TTC549 (cell line): ENCODE data around the gene MTG1.
"Not testable (repeated sequence)": the region's sequence is repeated elsewhere in the genome, so short reads cannot be mapped to it uniquely, and the experiment has no call there.

Experiments
- FAIRE-seq: peaks from 2 replicates; lab custom pipeline; 2012; peaks lifted over from hg19 to GRCh38; lab: Jason Lieb, UNC

MTG1 gene

GRCh38 chr10:133378251-133379096, 15.5 kb upstream of the MTG1 start:
- FAIRE-seq: no peak

GRCh38 chr10:133379152-133379800, 14.7 kb upstream of the MTG1 start, which contains the start of gene PAOX:
TSS of gene PAOX (plus strand) at chr10:133379262. CDS start at chr10:133379317, 55 bp downstream.
- no peak for FAIRE-seq

DNA sequence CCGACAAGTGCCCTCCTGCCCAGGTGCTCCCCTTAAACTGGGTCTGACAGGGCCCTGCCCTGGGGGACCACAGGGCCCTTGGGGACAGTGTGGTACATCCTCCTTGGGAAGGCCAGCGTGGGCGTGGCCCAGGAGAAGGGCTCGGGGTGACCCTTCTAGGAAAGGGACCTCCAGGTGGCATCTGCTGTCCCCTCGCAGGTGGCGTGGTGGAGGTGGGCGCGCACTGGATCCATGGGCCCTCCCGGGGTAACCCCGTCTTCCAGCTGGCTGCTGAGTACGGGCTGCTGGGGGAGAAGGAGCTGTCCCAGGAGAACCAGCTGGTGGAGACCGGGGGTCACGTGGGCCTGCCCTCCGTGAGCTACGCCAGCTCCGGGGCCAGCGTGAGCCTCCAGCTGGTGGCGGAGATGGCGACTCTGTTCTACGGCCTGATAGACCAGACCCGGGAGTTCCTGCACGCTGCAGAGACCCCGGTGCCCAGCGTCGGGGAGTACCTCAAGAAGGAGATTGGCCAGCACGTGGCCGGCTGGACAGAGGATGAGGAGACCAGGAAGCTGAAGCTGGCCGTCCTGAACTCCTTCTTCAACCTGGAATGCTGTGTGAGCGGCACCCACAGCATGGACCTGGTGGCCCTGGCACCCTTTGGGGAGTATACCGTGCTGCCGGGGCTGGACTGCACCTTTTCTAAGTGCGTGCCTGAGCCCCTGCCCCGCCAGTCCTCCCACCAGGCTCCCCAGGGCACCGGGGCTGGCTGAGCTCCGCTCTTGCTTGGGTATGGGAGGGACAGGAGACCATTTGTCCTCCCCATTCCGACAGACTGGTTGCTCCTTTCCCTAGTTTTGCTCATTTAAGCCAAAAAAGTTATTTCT, 13.9 kb upstream of the MTG1 start:
- no peak for FAIRE-seq

DNA sequence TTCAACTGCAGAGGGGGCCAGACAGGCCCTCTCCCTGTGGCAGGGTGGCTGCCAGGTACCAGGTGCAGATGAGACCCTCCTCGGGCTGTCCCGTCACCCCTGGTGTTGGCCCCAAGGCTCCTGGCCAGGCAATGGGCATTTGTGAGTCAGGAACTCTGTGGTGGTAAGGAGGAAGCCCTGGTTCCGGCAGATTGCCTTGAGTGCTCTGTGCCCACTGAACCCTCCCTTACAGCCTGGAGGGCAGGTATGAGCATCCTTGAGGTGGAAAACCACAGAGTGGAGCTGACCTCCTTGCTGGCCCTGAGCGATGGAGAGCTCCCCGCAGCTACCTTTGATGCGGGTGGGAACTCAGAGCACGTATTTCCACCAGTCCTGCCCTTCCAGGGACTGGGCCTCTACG, 12.9 kb upstream of the MTG1 start:
- FAIRE-seq: no peak

DNA sequence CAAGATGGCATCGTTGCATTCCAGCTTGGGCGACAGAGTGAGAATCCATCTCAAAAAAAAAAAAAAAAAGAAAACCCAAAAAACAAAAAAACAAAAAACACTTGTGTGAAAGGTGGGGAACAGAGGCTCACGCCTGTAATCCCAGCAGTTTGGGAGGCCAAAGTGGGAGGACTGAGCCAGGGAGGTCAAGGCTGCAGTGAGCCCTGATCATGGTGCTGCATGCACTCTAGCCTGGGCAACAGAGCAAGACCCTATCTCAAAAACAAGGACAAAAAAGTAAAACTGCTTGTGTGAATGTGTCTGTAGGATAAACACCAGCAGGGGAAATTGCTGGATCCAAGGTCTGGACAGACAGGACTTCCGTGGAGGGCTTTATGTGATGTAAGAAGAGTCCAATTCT, 10.4 kb upstream of the MTG1 start:
- no peak for FAIRE-seq

DNA sequence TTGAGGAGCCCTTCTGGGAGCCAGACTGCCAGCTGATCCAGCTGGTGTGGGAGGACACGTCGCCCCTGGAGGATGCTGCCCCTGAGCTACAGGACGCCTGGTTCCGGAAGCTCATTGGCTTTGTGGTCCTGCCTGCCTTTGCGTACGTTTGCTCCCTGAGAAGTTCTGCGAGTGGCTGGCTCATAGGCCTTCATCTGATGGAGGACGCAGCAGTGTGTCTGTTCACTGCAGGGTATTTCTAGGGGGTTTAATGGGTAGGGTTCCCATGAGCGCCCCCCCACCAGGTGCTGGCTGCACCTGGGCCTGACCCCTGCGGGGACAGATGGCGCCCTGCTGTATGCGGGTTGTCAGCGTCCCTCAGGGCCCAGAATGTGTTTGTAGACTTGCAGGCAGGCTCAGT, 9.9 kb upstream of the MTG1 start:
- FAIRE-seq: no peak

DNA sequence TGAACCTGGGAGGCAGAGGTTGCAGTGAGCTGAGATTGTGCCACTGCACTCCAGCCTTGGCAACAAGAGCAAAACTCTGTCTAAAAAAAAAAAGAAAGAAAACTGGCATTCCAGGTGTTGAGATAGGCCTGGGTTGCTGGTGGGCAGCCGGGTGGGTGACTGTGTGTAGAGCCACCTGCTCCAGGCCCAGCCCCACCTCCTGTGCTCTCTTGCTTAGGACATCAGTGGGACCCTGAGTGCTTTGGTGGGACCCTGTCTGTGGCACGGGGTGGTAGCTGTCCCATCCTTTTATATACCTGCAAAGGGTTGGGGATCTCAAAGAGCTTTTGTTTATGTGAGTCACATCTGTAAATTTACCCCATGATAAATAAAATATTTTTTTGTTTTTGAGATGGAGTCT, 8.7 kb upstream of the MTG1 start:
- no peak for FAIRE-seq

- not testable (repeated sequence) for FAIRE-seq
Observed at GRCh38 chr10:133386951-133387350, 7.0 kb upstream of the MTG1 start.

DNA sequence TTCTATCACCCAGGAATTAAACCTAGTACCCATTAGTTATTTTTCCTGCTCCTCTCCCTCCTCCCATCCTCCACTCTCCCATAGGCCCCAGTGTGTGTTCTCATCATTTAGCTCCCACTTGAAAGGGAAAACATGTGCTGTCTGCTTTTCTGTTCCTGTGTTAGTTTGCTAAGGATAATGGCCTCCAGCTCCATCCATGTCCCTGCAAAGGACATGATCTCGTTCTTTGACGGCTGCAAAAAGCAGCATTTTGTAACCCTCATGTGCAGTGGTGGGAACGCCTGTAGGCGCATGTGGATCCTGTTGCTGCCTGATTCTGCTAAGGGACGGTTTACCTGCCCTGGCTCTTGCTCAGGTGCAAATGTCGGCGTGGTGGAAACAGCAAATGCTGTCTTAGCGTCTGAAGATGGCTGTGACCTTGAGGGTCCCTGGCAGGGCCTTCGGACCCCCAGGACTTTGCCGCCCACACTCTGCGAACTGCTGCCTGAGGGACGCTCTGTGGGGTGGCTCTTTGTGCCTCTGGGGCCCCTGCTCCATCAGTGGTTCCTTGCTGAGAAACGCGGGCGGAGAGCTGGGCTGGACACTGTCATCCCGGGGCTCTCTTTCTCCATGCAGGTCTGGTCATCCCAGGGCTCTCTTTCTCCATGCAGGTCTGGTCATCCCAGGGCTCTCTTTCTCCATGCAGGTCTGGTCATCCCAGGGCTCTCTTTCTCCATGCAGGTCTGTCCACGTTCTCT, 5.6 kb upstream of the MTG1 start:
- no peak for FAIRE-seq

DNA sequence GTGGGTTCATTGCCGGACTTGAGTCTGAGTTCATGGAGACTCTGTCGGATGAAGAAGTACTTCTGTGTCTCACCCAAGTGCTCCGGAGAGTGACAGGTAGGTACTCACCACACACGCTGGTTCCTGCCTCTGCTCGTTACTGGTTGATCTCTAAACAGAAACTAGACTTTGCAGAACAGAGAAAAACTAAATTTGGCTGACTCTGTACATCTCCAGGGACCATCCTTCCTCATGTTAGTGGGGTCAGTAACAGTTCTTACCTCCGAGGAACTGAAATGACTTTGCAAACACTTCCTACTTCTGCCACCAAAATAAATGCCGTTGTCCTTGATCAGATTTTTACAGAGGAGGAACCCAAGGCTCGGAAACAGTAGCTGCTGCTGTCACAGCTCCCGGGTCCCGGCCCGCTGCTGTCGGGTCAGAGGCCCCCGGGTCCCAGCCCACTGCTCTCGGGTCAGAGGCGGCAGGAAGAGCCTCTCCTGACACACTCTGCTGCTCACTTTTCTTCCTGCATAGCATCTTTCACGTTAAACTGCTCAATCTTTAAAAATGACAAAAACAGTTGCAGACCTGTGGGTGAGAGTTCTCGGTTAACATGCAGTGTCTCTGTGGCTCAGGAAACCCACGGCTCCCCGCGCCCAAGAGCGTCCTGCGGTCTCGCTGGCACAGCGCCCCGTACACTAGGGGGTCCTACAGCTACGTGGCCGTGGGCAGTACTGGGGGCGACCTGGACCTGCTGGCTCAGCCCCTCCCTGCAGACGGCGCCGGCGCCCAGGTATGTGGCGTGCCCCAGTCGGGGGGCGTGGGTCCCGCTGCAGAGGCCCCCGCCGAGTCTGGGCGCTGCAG, 4.8 kb upstream of the MTG1 start:
- FAIRE-seq: no peak

DNA sequence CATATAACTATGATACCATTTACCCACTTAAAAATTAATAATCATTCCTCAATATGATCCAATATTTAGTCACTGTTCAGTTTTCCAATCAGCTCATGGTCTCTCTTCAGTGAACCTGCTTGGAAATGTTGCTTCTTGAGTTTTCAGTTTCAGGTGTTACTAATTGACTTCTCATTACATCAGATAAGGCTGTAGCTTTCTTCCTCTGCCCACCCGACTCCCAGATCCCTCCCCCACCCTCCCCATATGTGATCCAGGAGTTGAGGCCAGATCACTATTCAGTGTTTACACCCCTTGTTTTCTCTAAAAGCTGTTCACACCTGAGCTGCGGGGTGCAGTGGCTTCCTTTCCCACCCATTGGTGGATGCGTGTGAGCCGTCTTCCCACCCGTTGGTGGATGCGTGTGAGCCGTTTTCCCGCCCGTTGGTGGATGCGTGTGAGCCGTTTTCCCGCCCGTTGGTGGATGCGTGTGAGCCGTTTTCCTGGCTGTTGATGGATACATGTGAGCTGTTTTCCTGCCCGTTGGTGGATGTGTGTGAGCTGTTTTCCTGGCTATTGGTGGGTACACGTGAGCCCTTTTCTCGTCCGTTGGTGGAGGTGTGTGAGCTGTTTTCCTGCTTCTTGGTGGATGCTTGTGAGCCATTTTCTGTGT, 3.2 kb upstream of the MTG1 start:
- no peak for FAIRE-seq

GRCh38 chr10:133391249-133391635, 2.7 kb upstream of the MTG1 start:
- FAIRE-seq: no peak

GRCh38 chr10:133391761-133392518, 2.0 kb upstream of the MTG1 start:
- FAIRE-seq: no peak

DNA sequence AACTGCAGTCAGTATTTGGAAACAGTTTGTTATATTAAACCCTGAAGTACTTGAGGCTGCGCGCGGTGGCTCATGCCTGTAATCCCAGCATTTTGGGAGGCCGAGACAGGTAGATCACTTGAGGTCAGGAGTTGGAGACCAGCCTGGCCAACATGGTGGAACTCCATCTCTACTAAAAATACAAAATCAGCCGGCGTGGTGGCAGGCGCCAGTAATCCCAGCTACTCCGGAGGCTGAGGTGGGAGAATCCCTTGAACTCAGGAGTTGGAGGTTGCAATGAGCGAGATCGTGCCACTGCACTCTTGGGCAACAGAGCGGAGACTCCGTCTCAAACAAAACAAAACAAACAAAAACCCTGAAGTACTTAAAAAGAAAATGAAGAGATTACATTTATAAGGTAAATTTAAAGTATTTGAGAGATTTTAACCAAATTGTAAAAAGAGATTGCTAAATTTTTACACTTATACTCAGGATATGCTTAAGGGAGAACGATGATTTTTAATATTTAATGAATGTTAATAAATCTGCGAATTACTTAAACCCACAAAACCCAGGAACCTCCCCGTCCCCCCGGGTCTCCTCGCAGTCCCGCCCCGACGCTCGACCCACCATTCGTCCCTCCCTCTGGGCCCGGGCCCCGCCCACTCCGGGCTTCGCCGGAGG, 425 bp upstream of the MTG1 start:
- FAIRE-seq: no peak

GRCh38 chr10:133394801-133395221, 854 bp downstream of the MTG1 start:
- no peak for FAIRE-seq

DNA sequence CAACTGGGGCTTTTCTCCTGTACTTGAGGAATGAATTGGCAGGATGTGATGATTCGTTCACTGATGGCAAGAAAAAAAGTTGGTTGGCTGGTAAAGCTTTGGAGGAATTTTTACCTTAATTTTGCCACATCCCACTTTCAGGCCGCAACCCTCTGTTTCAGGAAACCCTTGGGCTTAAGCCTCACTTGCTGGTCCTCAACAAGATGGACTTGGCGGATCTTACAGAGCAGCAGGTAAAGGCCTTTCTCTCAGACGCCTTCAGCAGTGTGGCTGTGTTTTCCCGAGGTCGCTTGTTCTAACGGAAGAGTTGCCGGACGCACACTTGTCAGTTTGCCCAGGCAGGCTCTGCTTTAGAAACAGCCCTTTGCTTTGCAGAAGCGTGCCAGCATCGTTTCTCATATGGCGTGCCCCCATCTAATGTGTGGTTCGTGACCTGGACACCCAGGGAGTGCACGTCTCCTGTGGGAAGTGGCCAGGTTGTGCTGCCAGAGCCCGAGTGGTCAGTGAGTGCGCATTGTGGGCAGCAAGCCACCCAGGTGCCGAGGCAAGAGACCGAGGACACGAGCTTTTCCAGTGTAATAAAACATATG, 2.2 kb downstream of the MTG1 start:
- no peak for FAIRE-seq

DNA sequence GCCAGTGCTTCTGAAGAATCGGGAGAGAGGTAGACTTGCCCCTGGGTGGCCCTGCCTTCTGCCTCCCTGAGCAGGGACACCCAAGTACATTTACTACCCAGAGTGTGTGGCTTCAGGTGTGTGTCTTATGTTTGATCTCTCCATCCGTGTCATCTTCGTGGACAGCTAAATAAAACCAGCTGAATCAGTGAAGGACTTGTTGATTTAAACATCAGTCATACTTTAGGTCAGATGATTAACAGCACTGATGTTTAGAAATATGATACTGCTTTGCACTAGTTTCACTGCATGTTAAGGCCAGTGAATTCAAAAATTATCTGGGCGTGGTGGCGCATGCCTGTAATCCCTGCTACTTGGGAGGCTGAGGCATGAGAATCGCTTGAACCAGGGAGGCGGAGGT, 4.0 kb downstream of the MTG1 start:
- FAIRE-seq: no peak

GRCh38 chr10:133399123-133399601, 5.2 kb downstream of the MTG1 start:
- no peak for FAIRE-seq
